Midbrain (tissue), 1 donor: ENCODE results near the gene ZXDC.

Experiments used
- DNase-seq: peaks from one replicate; lab custom pipeline; 2025; lab: John Stamatoyannopoulos, UW

ZXDC gene

GRCh38 chr3:126475413-126476114, at the start of gene ZXDC:
ZXDC (minus strand) TSS chr3:126475891; CDS start chr3:126475865, 26 bp downstream.
- peak; percentile 93 for DNase-seq

DNA sequence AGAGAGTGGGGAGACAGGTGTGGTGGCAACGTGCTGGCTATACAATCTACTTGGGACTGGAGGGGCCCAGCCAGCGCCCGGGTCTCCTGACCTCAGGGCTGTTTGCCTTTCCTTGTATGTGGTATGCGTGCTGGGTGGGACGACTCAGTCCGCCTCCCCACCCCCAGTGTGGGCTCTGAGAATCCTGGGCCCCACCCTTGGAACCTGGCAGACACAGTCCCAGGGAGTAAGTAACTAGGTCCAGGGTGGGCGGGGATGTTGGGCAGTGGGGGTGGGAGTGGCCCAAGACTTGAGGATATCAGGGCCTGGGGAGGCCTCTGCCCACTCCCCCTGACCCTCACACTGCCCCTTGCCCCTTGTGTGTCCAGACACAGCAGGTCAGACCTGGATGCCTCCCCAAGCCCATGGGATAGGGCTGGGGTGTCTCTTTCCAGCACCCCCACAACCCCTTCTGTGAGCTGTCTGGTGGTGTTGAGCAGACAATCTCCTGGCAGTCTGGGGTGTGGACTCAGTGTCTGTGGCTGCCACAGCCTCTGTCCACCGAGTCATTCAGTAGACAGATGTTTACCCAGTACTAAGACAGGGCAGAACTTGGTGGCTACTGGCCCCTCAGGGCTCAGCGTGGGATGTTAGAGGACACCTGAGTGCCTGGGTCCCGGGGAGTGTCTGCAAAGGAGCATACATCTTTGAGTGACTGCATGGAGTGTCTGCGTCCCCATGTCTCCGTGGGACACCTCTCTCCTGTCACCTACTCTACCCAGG, 49.6 kb upstream of the ZXDC start:
- DNase-seq: no peak

DNA sequence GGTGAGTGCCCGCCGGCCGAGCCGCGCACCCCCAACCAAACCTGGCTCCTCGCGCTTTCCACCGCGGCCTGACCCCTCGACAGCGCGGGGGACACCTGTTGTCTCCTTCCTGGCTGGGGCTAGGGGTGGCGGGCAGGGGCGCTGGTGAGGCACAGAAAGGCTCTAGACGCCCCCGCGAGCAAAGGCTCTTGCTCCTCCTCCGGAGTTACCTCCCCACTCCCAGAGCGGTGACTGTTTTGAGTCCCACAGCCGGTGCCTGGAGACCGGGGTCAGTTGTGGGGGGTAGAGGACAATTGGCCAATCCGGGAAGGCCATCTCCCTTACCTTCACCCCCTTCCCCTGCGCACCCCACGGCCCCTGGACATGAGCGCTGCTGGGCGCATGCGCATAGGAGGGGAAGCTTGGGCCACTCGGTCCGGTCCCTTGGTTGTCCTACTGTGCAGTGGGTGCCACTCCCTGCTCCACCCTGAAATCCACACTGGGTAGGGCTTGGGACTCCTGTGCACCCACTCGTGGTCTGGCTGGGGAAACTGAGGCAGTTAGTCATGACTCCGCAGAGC, 48.8 kb upstream of the ZXDC start:
- no peak for DNase-seq

- DNase-seq: no peak
These were observed 48.2 kb upstream of the ZXDC start, which contains the start of gene CHST13 for GRCh38 chr3:126523745-126524428. CHST13 (plus strand) TSS chr3:126524155; CDS start chr3:126524333, 178 bp downstream.

- DNase-seq: peak; percentile 64
These were observed 46.7 kb upstream of the ZXDC start for GRCh38 chr3:126522363-126522788.

GRCh38 chr3:126521122-126521891, 45.6 kb upstream of the ZXDC start:
- no peak for DNase-seq

DNA sequence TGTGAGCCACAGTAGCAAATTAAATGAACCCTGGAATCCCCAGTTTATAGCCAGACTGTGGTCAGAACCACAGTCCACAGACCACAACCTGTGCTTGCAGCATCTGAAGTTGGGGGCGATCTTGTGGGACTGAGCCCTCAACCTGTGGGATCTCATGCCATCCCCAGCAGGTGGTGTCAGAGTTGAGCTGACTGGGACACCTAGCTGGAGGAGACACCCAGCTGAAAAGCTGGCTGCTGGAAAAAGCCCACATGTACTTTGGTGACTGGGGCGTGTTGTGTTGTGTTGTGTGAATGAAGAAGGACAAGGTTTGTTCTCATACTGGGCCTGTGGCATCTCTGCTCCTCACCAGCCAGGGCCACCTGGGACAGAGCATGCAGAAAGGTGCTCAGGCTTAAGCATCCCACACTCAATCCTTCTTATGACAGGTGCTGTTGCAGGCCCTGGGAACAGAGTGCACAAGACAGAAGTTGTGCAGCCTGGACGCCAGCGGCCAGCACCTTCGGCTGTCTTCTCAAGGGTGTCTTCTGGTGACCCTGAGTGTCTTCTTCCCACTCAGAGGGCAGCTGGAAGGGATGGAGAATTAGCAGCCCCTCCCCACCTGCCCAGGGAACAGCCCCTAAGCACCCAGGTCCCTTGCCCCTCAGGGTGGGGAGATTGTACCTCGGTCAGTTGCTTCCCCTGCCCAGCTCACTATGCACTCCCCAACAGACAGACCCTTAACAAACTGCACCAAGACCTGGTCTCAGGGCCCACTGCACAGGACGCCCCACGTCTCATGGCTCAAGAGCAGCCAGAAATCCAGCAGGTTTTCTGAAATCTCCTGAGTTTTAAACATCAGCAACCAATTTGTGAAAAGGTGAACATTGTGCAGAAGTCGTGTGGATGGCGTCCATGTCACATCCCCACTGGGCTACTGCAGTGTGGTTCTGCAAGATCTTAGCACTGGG, 44.1 kb upstream of the ZXDC start:
- DNase-seq: no peak

DNA sequence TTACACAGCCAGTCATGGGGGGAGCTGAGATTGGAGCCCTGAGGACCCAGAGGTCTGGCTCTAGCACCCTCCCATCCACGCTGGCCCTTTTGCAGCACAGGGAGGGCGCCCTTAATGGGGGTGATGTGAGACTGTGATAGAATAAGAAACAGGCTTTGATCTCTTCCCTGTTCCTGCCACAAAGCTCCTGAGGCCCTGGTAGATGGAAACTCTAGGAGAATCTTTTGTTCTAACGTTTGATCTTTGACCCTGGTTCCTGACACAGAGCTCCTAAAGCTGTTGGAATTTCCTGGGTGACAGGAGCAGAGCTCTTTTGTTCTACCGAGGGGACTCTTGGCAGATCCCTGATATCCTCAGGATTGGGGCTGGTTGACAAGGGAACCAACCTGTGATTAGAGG, 43.1 kb upstream of the ZXDC start:
- no peak for DNase-seq

DNA sequence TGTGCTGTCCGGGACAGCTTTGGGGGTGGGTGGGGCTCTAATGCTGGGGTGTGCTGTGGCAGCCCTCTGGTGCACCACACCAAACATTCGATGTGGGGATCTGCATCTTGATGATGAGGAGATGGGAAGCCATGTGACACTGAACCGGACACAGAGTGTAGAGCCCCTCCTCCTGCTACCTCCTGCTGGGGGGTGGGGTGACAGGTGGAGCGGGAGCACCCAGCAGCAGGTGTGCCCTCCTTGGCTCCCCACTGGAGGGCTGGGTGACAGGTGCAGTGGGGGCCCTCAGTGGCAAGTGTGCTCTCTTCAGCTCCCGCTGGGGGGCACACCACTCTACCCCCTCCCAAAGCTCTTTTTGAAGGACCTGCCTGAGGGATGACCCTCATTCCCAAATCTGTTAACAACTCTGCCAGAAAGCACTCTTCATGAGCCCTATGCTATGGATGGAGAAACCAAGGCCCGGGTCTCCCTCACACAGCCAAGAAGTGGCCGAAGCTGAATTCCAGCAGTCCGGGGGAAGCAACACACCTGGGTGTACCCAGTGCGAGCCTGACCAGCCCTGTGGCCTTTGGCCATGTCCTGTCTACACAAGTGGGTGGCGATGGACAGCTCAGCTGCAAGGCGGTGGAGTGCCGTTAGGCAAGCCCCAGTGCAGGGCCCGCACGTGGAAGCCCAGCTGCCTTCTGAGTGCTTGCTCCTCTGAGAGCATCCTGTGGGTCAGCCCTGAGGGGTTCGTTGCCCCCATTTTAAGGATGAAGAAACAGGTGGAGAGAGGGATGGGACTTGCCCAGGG, 42.5 kb upstream of the ZXDC start:
- no peak for DNase-seq

DNA sequence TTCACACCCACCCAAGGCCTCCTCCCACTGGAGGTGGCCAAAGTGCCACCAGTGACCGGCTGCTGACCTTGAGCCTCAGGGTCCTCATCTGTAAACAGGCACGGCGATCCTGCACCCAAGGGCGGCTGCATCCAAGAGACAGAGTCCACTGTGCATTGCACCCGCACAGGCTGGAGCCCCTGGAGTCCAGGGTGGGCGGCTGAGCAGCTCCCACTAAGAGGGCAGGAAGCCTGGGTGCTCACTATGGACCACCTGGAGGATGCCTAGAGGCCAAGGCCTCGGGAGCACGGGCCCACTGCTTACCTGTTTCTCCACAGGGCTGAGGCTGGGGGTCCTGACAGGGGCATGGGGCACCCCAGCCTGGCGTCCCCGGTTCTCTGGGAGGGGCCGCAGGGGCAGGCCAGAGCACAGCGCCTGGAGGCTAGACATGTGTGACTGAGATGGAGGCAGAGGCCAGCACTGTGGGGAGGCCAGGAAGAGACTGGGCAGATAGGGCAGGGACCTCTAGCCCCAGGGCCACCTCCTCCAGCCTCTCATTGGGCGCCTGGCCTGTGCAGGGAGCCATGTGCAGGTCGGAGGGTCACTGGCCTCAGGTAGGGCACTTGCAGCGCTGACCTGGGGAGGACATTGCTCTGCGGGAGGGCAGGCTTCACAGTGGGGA, 41.7 kb upstream of the ZXDC start, which contains the start of gene UROC1:
Gene UROC1, minus strand, starts transcription at position 483 of the 661 bp plus-strand sequence. Its CDS starts 54 bp downstream, at position 429.
- DNase-seq: no peak

- no peak for DNase-seq
These were observed 41.2 kb upstream of the ZXDC start for GRCh38 chr3:126516936-126517290.

DNA sequence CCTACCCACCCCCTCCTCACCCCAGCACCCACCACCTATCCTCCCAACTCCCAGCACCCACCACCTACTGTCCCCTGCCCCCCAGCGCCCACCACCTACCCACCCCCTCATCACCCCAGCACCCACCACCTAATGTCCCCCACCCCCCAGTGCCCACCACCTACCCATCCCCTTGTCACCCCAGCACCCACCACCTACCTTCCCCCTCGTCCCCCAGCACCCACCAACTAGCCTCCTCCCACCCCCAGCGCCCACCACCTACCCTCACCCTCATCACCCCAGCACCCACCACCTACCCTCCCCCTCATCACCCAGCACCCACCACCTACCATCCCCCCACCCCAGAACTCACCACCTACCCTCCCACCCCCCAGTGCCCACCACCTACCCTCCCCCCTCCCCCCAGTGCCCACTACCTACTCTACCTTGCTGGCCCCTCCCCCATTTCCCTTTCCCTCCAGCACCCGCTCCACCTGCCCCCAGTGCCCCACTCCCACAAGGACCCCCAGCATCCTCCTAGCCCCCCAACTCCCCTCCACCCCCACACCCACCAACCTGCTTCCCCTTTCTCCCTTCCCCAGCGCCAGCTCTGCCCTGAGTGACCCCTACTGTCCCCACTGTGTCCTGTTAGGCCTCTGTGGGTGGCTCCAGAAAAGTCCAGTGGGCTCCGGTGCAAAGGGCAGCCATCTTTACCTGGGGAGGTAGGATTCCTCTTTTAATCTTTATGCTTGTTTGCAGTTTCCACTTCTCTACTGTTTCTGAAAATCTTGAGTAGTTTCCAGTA, 40.7 kb upstream of the ZXDC start:
- DNase-seq: no peak

DNA sequence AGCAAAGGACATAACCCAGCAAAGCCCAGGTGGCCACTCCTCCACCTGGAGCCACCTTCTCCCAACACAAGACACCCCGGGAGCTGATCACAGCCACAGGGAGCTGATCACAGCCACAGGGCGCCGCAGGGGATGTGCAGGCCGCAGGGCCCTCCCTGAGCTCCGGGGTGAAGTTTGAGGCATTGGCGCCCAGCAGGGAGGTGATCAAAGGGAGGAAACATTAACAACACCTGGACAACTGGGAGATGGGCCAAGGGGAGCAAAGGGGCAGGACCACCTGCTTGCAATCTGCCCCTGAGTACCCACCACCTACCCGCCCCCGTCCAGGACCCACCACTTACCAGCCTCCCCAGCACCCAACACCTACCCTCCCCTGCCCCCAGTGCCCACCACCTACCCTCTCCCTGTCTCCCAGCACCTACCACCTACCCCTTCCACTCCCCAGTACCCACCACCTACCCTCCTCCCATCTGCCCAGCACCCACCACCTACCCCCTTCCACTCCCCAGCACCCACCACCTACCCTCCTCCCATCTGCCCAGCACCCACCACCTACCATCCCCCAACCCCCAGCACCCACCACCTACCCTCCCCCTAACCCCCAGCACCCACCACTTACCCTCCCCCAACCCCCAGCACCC, 39.5 kb upstream of the ZXDC start:
- no peak for DNase-seq

DNA sequence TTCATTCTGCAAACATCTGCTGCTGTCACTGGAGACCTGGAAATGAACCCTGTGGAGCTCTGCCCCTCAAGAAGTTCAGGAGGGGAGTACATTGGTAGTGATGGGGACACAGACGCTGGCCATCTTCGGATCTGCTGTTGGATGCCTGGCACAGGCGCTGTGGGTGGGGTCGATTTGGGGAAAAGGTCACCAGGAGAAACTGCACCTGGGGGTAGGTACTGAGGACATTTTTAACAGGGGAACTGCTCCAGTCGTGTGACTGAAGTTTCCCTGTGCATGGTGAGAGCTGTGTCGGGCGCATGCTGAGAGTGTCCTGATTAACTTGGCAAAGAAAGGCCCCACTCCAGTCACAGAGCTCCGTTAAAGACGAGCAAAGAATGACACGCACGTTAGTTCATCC, 38.5 kb upstream of the ZXDC start:
- DNase-seq: no peak

DNA sequence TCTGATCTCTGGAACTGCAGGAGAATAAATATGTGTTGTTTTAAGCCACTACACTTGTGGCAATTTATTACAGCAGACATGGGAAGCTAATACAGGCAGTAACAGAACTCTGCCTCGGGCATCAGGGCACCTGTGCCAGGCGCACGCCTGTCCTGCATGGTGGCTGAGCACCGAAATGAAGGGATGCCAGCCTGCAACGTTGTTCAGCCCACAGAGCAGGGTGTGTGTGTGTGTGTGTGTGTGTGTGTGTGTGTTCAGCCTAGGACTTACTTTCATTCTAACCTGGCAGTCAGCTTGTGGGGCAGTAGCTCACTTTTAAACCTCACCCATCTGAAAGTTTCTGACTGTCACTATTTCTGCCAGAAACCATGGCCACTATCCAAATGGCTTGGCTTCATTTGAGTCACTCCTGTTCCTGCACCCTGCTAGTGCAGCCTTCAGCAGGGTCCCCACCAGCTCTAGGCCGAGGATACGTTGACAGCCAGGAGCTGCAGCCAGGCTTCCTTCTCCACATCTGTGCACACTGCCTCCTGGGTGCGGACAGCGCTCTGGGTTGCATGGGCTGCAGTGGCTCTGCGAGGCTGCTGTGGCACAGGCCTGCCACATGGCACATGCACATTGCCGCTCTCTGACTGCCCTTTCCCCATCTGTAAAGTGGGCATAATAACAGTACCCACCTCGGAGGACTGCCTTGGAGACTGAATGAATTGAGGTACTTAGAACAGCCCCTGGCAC, 37.4 kb upstream of the ZXDC start:
- DNase-seq: no peak

- DNase-seq: peak; percentile 63
These were observed 36.3 kb upstream of the ZXDC start for GRCh38 chr3:126512026-126512425.

- no peak for DNase-seq
These were observed 35.6 kb upstream of the ZXDC start for GRCh38 chr3:126511291-126511690.
